DMS153 treated with DMSO at 0.1 percent for 48 hours (cell line): ENCODE results near the gene IFNE.

Experiments
- DNase-seq: peaks from one replicate; lab custom pipeline; 2025; ENCODE audit not compliant: unreplicated experiment; lab: John Stamatoyannopoulos, UW

Gene IFNE, protein sequence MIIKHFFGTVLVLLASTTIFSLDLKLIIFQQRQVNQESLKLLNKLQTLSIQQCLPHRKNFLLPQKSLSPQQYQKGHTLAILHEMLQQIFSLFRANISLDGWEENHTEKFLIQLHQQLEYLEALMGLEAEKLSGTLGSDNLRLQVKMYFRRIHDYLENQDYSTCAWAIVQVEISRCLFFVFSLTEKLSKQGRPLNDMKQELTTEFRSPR

DNA sequence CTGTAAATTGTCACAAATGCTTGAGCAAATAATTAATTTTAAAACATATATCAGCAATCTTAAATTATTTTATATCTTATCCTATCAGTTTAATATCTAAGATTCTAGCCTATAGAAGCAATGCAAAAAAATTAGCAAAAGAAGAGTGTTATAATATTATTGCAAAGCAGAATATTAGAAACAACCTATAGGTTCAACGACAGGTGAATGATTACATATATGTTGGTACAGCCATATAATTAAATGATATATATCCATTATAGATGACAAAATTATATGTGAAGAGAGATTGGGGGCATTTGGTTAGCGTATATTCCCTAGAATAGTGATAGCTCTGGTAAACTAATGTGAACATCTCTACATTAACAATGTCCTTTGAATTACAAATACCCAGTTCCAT, at the start of gene IFNE:
Gene IFNE (minus strand): TSS at position 101 of the 400 bp plus-strand sequence. CDS start 619 bp downstream, outside the sequence.
- no peak for DNase-seq

DNA sequence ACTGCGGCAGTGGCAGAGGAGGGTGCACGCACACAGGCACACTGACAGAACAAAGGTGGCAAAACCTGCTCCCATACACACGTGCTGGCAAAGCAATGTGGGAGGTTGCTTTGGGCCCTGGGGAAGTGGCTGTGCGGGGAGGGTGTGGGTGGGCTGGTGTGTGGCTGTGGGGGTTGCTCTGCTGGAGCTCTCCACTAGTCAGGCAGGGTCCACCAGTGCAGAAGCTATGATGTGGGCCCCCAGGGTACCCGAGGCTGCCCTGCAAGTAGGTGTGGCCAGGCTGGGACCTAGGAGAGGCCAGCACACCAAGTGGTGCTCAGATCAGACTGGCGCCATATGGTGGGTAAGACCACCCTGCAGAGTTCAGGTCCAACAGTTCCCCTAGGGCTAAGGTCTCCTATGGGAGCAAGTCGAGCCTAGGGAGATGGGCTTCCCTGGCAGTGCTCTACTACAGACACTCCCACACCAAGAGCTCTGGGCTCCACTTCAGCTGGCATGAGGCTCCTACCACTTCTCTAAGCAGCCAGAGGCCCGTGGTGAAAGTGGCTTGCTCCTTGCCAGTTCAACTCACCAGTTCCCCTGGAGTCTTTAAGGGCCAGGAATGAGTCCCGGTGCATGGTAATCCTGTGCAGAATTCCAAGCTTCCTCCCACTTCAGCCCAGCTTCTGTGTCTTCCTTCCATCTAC, 46.2 kb upstream of the IFNE start:
- DNase-seq: no peak

DNA sequence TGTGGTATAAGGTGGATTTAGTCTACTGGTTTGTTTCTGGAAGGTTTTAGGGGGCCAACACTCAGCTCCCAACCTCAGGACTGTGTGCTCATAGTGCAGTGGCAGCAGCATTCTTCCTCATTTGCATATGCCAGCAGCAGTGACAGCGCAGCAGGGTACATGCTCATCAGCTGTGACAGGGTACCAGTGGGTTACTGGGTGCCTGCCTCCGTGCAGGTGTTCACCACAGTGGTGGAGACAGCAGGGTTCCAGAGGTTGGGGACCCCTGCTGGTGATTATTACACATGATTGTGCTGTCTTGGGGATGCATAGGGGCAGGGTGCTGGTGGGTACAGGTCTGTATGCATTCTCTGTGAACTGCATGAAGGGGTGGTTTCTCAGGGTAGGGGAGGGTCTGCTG, 45.5 kb upstream of the IFNE start:
- no peak for DNase-seq

DNA sequence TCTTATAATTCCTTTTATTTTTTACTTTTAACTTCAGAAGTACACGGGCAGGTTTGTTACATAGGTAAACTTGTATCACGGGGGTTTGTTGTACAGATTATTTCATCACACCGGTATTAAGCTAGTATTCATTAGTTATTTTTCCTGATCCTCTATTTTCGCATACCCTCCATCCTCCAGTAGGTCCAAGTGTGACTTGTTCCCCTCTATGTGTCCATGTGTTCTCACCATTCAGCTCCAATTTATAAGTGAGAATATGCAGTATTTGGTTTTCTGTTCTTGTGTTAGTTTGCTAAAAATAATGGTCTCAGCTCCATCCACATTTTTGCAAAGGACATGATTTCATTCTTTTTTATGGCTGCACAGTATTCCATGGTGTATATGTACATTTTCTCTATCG, 43.1 kb upstream of the IFNE start:
- no peak for DNase-seq

DNA sequence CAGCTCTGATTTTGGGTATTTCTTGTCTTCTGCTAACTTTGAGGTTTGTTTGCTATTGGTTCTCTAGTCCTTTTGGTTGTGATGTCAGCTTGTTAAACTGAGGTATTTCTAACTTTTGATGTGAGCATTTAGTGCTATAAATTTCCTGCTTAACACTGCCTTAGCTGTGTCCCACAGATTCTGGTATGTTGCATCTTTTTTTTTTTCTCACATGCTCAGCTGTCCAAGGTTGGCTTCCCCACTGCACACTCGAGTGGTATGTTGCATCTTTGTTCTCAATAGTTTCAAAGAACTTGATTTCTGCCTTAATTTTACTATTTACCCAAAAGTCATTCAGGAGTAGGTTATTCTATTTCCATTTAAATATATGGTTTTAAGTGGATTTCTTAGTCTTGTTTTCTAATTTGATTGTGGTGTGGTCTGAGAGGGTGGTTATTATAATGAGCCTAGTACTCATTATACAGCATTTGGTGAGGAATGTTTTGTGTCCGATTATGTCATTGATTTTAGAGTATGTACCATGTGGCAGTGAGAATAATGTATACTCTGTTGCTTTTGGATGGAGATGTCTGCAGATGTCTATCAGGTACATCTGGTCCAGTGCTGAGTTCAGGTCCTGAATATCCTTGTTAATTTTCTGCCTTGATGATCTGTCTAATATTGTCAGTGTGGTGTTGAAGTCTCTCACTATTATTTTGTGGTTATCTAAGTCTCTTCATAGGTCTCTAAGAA, 42.2 kb upstream of the IFNE start:
- no peak for DNase-seq

DNA sequence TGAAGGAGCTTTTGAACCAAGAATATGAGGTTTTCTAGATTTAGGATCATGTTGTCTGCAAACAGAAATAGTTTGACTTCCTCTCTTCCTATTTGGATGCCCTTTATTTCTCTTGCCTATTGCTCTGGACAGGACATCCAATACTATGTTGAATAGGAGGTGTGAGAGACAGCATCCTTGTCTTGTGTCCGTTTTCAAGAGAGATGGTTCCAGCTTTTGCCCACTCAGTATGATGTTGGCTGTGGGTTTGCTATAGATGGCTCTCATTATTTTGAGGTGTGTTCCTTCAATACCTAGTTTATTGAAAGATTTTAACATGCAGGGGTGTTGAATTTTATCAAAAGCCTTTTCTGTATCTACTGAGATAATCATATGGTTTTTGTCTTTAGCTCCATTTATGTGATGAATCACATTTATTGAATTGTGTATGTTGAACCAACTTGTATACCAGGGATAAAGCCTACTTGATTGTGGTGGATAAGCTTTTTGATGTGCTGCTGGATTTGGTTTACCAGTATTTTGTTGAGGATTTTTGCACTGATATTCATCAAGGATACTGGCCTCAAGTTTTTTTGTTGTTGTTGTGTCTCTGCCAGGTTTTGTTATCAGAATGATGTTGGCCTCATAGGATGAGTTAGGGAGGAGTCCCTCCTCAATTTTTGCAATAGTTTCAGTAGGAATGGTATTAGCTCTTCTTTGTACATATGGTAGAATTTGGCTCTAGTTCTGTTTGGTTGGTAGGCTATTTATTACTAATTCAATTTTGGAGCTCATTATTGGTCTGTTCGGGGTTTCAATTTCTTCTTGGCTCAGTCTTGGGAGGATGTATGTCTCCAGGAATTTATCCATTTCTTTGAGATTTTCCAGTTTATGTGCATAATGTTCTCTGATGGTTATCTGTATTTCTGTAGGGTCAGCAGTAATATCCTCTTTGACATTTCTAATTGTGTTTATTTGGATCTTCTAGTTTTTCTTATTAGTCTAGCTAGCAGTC, 41.2 kb upstream of the IFNE start:
- DNase-seq: no peak

DNA sequence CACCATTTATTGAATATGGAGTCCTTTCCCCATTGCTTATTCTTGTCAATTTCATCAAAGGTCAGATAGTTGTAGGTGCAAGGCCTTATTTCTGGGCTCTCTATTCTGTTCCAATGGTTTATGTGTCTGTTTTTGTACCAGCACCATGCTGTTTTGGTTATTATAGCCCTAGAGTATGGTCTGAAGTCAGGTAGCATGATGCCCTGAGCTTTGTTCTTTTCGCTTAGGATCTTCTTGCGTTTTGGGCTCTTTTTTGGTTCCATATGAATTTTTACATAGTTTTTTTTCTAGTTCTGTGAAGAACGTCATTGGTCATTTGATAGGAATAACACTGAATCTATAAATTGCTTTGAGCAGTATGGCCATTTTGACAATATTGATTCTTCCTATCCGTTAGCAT, 40.2 kb upstream of the IFNE start:
- no peak for DNase-seq

DNA sequence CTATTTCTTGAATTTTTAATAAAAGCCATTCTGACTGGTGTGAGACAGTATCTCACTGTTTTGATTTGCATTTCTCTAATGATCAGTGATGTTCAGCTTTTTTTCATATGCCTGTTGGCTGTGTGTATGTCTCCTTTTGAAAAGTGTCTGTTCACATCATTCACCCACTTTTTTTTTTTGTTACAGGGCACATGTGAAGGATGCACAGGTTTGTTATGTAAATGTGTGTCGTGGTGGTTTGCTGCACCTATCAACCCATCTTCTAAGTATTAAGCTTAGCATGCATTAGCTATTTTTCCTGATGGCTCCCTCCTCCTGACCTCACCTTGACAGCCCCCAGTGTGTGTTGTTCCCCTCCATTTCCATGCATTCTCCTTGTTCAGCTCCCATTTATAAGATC, 39.3 kb upstream of the IFNE start:
- no peak for DNase-seq

DNA sequence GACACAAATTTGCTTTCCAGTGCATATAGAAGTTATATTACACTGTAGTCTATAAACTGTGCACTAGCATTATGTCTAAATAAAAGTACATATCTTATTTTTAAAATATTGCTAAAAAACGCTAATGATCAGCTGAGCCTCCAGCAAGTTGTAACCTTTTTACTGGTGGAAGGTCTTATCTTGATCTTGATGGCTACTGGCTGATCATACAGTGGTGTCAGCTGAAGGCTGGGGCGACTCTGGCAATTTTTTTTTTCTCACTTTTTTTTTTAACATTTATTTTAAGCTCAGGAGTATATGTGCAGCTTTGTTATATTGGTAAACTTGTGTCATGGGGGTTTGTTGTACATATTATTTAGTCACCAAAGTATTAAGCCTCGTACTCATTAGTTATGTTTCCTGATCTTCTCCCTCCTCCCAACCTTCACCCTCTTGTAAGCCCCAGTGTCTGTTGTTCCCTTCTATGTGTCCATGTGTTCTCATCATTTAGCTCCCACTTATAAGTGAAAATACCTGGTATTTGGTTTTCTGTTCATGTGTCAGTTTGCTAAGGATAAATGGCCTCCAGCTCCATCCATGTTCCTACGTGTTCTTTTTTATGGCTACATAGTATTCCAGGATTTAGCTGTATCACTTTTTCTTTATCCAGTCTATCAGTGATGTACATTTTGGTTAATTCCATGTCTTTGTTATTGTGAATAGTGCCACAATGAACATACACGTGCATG, 38.6 kb upstream of the IFNE start:
- no peak for DNase-seq

DNA sequence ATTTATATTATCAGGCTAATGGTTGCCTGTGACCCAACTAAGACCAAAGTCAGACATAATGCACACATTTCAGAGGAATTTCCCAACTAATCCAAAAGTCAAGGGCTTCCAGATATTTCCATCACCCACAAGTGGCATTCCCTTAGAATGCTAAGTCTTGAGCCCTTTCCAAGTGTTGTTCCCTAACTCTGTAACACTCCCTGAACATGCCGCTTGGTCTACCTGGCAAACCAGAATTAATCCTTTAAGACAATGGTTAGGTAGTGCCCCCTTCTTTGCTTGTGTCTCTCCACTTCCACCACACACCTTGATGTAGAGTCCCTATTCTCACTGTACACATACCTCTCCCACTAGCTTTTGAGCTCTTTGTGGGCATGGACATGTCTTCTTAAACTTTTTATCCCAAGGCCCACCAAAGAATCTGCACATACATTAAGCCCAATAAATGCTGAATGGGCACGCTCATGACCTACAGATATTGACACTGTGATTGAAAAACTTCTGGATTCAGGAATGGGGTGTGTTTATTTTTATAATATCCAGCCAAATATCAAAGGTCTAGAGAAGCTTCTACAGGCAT, 37.8 kb upstream of the IFNE start:
- DNase-seq: no peak

DNA sequence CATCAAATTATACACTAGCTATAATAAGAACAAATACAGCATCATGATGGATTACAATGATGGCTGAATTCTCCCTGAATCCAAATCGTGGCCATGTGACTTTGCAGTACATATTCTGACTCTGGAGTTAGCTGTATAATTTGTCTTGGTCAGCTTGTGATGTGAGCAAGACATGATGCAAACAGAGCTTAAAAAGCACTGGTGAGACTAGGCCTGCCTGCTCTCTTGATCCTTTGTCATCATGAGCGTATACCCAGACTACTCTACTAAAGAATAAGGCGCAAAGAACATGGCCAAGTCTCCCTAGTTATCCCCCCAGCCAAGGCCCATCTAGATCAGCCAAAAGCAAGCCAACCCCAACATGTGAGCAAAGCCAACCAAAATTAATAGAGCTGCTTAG, 34.7 kb upstream of the IFNE start:
- DNase-seq: no peak

DNA sequence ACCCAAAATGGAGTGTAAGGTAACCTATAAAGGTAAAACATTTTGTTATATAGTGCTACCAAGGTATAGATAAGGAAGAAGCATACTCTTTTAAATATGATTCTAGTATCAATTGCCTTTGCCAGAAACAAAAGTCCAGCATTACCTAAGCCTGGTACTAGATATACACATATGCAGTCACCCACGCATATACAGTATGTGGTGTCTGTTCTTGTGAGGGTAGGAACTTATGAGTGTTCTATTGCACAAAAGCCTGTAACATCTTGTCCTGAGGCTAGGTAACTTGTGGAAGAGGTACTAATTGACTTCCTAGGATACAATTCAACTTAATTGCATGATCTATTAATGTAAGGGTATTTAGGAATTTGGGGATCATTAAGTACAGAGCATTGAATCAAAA, 31.3 kb upstream of the IFNE start:
- no peak for DNase-seq

DNA sequence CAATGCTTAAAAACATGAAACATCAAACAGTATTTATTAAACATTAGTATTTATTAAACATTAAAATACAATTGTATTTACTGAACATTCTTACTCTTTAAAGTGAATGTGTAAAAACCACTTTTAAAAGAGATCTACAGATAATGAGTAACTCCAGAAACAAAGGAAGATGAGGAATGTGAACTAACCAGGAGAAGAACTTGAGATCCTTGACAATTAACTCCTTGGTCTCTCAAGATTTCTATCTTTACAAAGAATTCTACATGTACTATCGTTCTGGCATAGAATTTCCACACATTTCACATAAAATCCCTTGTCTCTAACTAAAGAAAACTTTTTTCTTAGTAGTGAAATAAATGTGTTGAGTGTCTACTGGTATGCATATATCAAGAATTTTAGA, 28.7 kb upstream of the IFNE start:
- no peak for DNase-seq

DNA sequence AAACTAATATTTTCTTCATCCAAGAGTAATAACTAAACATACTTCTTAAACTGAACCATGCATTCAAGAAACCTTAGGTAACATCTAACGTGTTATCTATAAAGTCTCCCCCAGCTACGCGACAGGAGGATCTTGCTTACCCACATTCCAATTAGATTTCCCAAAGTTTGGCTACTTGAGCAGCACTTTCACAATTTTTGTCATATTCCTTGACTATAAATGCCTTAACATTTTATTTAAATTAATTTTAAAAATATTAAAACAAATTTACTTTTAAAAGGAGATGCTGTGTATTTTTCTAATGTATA, 25.3 kb upstream of the IFNE start:
- no peak for DNase-seq

DNA sequence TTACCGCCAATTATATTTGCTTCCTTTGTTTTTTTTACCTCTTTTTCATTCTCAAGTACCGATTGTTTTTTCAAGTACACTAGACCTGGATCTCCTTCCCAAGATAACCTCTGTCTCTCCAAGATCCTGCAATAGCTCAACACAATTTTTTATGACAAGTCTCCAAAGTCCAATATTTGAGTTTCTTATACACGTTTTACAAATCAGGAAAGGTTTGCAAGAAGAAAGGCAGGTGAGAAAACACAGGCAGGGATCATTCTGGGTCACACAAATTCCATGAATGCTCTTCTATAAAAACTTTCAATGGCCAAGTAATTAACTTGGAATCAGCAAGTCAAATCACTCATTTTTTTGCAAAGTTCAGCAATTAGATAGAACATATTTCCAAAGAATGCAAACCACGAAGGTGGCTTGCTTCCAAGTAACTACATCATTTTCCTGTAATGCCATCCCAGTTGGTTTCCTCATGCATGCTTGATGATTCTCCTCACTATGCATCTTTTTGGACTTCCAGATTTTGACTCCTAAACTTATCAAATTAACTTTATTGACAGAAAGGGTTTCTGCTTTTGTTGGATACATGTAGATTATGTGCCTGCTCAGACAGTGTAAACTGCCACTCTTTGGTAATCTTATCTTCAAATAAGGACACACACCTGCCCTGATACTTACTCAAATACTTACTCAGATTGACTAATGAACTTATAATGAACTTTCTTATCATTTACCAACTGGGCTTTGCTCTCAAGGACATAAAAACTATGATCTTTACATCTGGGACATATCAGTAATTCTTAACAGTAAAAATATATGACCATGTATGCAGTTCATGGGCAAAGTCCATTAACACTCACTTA, 24.7 kb upstream of the IFNE start:
- DNase-seq: no peak

DNA sequence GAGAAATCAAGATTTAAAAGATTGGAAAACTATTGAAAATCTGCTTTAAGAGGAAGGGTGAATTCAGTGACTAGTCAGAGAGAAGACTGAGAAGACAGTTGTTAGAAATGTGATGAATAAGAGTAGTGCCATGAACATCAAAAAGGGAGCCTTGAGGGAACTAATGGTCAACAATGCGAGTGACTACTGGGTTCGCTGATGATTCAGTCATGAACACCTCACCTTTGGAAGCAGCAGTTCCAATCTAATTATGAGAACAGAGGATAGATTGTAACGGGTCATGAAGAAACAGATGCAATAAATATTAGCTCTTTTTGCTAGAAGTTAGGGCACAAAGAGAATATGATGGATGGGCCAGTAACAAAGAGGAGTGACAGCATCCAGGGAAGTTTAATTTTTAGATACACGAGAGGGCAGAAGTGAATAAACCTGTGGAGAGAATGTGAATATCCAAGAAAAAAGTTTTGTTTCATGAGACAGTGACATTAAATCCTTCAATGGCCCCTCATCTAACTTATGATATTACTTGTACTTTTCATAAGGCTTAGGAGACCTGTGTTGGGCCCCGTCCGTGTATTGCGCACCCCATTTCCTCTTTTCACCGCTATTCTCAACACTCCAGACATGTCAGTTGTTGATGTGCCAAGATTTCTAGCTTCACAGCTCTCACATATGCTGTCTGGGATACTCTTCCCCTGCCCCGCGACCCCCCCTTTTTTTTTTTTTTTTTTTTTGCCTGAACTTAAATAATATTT, 23.5 kb upstream of the IFNE start:
- DNase-seq: no peak

DNA sequence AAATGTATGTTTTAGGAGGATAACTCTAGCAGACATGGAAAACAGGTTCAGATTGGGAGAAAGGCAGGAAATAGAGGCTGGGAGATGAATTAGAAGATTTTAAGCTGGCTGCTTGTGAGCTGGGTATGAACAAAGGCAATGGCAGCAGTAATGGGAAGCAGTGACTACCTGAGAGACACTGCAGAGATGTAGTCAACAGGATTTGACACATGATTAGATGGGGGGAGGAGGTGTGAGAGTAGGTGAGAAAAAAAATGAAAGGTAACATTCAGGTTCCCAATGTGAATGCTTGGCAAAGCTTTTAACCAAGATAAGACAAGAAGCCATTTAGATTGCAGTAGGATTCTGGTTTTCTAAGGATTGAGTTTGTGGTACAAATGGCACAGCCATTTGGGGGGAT, 22.8 kb upstream of the IFNE start:
- no peak for DNase-seq

DNA sequence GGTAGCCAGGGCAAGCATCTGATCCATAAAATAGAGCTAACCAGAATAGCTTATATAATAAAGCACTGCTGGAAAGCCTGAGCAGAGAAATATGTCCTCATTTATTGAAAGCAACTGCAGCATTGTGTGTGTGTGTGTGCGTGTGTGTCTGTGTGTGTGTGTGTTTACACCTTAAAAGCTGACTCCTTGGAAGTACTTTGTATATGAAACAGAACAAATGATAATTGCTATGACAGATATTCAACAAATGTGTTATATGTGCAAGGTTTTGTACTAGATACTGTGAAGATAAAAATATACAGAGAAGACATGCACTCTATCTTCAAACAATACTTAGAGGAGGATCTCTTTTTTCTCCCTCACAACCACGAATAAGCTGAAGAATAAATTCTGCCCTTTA, 22.0 kb upstream of the IFNE start:
- no peak for DNase-seq

DNA sequence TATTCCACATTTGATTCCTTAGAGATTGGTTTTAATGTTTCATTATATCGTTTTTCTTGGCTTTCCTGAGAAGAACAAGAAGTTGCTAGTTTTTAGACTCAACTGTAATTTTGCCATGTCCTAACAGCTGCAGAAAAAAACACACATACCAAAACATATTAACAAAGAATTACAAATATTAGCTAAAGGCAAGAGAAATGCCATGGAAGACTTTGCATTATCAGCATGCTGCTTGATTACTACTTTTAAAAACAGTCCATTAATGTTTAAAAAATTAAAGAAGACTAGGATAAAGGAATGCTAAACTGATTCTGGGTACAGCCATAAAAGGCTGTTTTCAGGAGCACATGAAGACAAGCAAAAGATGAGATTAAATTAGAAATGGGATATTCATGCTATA, 20.5 kb upstream of the IFNE start:
- DNase-seq: no peak
